Kasumi-1 (cell line): Measurements from ENCODE around the gene NRDE2.

ENCODE experiments used
- DNase-seq, 2 experiments: peaks; one replicate each; lab custom pipeline; 2025; lab: John Stamatoyannopoulos, UW

Gene NRDE2

DNA sequence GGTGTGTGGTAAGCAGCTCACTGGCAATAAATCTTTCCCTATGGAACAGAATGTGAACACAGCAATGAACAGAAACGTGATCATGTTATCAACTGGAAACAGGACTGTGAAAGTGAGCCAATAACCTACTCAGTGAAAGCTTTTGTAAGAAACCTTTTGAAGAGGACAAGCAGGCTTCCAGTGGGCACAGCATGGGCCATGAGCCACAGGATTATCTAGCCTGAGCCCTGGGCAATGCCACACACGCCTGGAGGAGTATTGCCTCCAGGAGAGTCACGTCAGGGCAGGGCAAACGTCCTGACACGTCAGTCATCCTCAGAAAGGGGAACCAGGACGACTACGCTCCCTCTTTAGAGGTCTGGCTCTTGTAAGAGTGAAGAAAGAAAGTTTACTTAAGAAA, 32.3 kb downstream of the NRDE2 start:
- DNase-seq = peak; percentile 68 to 76

DNA sequence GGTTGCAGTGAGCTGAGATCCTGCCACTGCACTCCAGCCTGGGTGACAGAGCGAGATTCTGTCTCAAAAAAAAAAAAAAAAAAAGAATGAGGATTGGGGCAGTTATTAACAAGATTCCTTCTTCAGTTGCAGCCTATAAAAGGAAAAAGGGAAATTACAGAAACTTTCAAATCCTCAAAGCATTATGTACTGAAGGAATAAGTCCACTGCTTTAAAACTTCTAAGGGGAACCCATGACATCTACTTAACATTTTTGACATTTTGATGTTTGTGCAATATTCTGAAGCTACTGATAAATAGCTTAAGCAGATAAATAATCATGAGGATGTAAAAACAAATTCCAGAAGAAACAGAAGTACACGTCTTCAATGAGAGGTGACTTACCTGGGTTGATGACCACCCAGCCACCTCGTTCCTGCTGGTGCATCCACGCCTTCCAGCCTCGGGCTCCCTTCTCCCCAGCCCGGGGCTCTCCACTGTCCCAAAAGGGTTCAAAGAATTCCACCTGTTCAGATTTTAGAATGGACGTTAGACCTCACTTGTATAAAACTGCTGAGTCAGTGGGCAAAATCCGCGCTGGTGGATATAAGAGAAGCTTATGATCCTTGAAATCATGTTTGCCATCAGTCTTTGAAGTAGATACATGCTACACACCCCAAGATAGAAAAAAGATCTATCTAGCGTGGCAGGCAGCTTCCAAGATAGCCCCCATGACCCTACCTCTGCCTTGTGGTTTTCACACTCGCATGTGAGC, 33.7 kb downstream of the NRDE2 start:
- no peak for DNase-seq

DNA sequence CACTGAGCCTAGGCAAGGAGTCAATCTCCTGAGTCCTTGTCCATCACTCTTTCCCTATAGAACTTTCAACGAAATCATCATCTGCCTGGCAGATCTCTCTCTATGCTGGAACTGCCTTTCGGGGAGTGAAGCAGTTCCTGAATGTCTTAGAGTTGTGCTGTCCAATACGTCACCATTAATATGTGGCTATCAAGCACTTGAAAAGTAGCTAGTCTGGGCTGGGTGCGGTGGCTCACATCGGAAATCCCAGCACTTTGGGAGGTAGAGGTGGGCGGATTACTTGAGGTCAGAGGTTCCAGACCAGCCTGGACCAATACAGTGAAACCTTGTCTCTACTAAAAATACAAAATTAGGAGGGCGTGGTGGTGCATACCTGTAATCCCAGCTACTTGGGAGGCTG, 35.1 kb downstream of the NRDE2 start:
- no peak for DNase-seq

DNA sequence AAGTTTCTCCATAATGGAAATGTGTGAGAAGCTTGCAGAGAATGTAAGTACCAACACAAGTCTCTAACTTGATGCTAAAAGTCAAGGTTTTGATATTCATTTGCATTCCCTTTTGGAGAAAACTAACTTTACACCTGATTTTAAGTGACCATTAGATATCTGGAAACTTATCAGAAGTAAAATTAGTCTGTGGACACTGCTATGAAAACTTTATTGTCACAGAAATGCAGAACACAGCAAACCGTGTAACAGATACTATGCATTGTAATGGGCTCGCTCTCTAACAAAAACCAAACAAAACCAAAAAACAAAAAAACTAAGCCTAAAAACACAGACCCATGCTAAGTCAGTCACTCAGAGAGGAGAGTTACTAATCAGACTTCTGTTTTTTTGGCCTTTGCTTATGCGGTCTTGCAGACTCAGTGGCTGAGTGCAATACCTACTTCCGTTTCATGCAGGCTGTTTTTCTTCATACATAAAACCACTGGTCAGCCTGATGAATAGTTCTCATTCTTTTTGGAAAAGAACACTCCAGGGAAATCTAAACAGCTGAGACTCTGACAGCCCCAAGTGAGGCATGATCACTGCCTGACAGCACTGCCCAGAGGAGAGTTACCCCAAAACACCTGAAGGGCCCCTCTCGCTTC, 35.7 kb downstream of the NRDE2 start:
- peak; percentile 55 to 57 for DNase-seq

DNA sequence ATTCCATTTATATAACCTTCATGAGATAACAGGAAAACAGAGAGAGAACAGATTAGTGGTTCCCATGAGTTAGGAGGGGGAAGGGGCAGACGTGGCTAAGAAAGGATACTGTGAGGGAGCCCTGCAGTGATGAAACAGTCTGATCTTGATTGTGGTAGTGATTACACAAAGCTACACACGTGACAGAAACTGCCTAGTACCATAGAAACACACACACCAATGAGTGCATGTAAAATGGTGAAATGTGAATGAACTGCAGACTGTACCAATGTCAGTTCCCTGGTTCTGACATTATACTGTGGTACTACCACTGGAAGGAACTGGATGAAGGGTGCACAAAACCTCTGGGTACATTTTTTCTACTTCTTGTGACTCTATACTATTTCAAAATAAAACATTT, 36.9 kb downstream of the NRDE2 start:
- peak; percentile 29 to 30 for DNase-seq

DNA sequence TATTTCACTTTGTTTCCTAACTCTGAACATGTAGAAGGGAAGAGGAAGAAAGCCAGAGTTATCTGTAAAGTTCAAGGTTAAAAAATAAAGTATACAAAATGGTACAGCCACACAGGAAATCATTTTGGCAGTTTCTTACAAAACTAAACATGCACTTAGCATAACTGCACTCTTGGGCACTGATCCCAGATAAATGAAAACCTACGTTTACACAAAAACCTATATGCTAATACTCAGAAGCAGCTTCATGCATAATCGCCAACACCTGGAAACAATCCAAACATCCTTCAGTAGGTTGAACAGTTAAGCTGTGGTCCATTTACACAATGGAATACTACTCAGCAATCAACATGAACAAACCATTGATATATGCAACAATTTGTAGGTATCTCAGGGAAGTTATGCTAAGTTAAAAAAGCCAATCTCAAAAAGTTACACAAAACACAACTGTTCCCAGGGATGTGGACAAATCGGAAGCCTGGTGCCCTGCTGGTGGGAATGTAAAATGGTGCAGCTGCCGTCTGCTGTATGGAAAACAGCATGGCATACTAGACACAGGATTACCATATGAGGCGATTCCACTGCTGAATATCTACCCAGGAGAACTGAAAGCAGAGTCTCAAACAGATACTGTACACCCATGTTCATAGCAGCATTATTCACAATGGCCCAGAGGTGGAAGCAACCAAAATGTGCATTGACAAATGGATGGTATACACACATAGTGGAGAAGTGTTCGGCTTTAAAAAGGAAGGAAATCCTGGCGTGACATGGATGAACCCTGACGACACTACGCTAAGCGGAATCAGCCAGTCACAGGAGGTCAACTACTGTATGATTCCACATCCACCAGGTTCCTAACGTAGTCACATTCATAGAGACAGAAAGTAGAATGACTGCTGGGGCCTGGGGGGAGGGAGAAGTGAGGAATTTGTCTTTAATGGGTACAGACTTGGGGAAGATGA, 37.7 kb downstream of the NRDE2 start:
- DNase-seq = no peak

DNA sequence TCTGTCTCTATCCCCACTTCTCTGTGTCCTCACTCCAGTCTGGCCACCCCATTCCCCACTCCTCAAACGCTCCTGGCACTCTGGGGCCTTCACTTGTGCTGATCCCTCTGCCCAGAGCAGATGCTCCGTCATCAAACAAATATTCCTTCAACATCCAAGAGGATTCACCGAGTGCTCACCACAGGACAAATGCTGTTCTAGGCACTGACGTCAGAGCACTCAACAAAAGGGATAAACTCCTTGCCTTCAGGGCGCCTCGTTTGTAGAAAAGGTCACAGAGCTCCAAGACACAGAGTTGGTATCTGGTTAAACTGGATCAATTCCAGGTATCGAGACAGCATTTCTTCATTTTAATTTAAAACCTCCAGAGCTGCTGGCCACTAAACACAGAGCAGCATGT, 40.0 kb downstream of the NRDE2 start:
- DNase-seq = no peak

DNA sequence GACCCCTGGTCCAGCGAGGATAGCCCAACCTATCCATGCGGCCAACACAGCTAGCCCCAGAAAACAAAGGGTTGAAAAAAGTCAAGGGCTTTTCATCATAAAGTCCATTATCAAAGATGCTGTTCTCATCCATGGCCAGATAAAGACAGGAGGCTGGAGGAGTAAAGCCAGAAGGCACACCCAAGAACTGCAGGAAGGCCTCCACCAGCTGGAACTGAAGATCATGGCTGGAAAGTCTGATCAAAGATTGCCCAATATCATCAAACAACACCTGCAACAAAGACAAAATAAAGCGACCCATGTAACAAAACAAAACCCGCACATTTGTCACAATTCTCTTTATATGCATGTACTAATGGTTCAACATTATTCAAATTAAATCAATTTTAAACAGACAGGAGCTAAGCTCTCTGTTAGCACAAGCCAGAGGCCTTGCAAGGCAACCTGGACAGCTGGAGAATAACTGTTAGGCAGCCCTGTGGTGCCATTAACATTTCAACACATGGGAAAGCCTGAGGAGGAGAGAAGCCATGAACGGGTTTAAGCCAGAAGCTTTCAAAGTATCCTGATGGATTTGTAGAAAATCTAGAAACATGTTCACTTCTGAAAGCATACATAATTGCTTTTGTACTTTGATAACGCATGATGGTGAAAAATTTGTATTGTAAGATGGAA, 41.3 kb downstream of the NRDE2 start:
- no peak for DNase-seq

DNA sequence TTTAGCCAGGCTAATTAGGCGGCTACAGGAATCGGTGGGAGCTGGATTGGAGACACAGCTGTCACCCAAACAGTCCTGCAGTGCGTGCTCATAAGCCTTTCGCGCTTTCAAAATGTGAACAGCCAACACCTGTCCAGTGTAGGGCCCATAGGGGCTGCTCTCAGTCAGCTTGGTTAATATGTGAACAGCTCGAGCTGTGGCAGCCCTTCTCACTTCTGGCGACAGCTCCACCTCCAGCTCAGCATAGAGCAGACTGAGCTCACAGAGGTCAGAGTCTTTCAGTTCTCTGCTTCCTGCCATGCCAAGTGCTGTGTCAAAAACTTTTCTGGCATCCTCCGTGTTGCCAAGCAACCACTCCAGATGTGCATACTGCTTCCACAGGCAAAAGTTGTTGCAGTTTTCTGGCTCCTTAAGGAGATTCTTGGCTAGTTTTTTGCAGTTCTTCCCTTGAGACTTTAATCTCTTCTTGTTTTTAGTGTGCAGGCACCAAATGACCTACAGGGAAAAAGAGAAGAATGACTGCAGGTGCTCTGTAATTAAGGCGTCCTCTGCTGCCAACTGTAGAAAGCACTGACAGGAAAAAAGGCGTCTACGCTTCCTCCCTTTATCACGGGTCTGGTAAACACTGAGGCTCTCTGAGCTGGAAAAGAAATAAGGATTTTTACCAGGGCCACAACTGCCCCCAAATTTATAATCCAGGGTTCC, 42.9 kb downstream of the NRDE2 start:
- no peak for DNase-seq

DNA sequence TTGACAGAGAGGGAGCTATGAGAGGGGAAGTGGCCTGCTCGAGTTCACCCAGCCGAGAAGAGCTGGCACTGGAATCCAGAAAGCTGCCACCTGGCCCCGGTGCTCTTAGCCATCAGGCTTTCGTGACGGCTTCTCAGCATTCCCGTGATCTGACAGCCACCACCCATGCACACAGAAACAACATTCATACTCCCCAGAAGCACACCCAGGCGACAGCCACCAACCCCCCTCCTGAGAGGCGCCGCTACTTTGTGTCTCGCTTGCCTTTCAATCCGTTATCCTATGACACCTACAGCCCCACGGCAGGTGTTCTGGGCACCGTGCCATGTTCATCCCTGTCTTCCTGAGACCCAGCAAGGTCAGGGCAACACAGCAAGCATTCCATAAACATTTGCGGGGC, 44.0 kb downstream of the NRDE2 start:
- DNase-seq = no peak

DNA sequence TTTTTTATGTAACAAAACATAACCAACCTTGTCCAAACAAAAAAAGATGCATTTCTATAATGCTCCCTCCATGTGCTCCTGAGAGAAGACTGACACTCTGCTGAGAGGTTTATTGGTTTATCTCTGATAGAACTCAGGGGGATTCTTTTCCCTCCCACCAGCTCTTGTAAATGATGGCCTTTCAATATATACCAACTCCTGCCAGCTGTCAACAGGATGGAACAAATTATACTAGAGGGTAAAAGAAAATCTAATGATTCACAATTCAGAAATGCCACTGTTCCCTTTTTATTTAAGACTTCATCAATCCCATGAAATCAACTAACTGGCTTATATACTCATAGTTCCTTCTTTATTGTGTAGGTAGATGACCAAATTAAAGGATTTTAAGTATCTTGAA, 50.0 kb downstream of the NRDE2 start:
- no peak for DNase-seq

DNA sequence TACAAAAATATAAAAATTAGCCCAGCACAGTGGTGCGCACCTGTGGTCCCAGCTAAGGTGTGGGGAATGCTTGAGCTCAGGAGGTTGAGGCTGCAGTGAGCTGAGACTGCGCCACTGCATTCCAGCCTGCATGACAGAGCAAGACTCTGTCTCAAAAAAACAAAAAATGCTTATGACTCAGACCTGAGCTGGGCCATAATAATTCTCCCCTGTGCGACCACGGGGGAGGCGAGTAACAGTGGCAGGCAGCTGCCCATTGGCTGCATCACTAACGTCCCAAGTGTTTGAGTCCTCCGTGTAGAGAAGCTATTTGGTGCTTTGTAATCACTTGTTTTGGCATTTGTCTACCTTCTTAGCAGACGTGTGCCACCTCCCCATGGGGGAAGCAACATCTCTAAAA, 50.5 kb downstream of the NRDE2 start:
- no peak for DNase-seq

DNA sequence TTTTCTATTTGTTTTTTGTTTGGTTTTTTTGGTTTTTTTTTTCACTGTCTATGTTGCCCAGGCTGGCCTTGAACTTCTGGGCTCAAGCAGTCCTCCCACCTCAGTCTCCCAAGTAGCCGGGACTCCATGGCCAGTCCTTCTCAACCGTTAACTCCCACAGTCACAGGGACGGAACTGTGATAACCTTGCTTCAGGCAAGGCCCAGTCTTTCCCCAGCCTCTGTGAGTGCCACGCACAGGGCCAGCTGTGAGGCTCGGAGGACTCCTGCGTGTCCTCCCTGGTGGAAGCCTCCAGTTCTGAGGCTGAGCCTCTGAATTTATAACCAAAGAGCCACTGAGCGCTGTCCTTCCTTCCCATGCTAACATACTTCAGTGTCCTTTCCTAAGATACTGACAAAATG, 51.6 kb downstream of the NRDE2 start:
- DNase-seq = no peak

DNA sequence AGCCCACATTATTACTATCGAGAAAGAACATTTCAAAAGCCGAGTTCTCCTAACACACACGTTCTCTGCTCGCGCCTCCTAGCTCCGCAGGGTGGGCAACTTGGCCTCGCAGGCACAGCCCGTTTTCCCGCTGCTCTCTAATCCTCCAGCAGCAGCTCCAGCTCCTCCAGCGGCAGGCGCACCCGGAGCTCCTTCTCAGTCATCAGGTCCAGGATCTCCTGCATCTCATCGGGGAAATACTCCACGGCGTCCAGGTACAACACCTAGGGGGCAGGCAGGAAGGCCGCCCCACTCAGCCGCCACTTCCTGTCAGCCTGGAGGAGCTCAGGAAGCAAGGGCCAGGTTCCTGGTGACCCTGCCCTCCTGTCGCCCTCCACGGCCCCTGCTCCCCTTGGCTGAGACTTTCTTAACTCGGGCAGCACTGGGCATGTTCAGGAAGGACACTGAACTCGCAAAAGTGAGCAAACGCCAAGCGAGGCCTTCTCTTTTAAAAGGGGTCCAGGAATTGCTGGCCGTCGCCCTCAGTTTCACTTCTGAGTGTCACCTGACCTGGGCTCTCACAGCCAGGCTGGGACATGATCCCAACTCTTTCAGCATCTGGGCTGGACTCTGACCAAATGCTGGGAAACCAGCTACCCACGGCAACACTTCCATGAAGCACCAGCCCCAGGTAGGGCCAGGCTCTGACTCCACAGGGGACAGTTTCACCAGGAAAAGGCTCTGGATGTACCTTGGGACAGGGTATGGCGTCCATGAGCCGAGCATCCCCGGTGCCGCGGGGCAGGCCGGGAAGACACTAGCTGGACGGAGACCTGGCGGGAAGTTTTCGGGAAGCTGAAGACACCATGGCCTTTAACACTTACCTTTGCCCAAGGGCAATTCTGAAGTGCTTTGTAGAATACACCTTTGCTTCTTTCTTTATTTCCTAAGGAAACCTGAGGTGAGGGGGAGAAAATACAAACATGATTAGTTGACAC, 53.3 kb downstream of the NRDE2 start:
- no peak for DNase-seq

DNA sequence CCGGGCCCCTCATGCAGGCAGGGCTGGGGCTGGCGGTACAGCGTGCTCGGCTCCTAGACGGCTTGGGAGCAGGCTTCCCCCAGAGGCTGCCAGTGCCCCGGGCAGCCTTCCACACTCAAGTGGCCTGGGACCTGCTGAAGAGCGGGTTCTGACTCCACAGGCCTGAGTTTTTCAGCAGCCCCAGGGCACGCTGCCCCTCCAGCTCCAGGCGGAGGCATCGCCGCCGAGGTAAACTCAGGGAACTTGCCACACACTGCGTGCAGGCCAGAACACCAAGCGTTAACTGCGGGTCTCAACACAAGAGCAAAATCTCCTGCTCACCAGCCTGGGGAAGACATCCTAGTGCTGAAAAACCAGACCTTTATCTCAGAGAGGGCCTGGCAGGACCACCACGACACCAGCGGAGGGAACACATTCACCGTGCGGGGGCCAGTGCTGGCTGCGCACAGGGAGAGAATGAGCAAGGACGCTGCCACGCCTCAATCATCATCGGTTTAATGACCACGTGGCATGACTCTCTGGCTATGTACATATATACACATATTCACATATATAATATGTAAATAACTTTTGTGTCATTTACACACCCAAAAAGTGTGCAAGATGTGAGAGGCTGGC, 54.1 kb downstream of the NRDE2 start:
- DNase-seq = no peak

DNA sequence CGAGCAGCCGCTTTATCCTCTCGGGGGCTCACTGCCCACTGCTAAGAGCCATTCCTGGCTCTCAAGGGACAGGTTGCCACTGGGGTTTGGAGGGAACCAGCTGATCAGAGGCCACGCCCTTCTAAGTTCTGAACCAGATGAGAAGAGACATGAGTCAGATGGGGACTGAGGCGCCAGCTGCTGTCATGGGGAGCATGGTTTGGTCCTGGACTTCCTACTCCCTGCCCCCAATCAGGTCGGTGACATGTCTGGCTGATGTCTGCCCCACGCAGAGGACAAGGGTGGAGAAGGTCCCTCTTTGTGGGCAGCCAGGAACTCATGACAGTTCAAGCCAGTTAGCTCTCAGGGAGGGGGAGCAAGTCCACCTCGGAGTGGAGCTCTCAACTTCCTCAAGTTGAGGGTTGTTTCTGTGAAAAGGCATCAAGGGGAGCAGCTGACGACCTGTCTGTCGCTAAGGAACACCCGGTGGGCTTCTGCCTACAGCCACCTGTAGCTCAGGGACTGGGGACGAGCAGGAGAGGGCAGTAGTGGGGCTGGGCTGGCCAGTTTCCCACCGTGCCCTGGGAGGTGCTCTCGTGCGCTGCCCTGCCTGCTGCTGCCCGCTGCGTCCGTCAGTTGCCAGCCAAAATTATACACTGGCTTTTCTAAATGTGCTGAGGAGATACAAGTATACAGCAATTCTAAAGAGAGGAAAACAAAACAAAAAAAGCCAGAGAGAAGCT, 54.9 kb downstream of the NRDE2 start:
- peak in 1 of 2 experiments; percentile 10 for DNase-seq

DNA sequence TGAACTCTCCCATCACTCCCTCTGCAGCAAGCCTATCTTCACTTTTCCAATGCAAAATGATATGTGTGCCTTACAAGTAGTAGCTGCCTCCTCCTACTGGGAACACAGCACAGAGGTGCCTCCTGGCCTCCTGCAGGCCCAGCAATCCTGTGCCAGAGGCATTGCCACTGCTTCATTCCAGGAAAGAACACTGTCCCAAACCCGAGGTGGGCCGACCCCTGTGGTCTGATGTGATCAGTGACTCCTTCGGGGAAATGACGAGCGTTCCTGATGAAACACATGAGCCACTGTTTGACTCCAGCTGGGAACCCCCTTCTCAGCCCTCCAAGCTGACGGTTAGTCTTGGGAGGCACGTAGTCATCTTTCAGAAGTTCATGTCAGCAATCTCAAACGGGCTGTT, 55.9 kb downstream of the NRDE2 start:
- no peak for DNase-seq

DNA sequence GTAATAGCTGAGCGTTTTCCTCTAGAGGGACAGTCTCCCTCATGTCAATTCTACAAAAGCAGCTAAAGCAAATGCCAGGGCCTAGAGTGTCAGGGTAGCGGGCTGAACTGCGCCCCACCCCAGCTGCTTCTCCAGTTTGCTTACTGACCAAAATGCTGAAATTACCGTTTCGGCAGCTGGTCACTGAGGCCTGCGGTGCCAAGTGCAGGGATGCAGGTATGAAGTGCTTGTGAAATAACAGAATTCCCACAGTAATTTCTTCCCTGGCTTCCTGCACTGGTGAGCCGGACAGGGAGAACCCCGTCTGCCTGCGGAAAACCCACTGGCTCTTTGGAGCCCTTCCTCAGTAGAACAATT, 56.3 kb downstream of the NRDE2 start:
- no peak for DNase-seq

DNA sequence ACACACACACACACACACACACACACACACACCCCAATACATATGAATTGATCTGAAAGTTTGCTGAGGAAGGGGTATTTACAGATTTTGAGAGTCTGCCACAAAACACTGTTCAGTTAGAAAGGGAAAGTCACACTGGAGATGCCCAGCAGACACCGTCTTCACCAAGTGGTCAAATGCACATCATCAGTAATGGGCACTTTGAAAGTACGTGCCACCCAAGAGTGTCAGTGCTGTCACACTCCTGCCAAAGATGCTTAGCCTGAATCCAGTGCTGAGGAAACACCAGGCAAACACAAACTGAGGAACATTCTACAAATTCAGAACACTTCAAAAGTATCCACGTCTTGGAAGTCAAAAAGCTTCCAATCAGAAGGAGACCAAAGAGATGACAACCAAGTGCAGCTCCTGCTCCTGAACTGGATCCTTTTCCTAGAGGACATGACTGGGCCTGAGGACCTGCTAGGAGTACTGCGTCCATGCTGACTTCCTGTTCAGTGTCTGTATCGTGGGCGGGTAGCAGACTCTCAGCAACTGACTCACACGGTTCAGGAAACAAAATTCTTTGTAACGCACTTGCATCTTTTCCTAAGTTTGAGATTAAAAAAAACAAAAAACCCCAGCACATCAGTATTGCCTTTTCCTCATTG, 56.8 kb downstream of the NRDE2 start:
- DNase-seq = peak; percentile 45 to 64
